ENCODE results near the gene ATG4C.
A peak's percentile ranks its signal among the peaks of the same experiment; 100 is the strongest.
"Not testable (repeated sequence)": the region's sequence is repeated elsewhere in the genome, so short reads cannot be mapped to it uniquely, and the experiment has no call there.

The ATG4C gene

DNA sequence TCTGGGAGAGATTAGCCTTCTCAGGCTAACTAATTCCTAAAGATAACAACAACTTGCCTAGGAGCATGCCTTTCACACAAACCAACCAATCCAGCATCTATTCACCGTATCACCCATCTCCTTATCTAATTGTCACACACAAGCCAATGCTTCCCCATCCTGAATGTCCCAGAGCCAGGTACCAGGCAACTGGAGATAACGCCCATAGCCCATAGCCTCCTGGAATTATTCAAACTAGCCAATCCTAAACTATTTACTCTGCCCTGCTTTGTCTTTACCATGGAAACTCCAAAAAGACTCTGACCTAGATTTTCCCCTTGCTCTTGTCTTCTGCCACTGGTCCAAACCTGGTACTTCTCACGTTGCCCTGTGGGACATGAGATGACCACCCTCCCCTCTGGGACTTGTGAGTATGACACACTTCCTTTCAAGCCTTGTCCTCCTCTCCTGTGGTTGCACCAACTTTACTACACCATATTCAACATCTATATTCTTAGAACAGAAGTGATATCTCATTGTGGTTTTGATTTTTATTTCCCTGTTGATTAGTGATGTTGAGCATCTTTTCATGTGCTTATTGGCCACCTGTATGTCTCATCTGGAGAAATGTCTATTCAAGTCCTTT lies 8.8 kb upstream of the ATG4C start:
- no peak for DNase-seq

DNA sequence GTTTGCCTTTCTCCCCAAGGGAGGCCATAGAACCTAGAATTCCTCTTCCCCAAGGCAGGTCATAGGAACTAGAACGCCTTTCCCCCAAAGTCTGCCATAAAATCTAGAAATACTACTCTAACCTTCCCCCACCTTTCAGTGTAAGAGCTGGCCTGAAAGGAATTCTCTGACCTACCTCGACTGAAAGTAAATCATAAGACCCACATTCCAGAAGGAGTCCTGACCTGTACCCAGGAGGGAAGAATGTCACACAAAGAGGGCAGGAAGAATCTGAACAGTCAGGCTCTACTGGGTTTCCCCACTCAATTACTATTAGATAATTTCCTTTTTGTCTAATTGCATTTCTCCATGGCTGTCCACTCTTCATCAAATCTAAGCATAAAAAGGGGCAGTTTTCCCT lies 5.7 kb upstream of the ATG4C start:
- DNase-seq, result no peak

- DNase-seq, result no peak
Measured at GRCh38 chr1:62781841-62782543, 1.9 kb upstream of the ATG4C start.

- not testable (repeated sequence) for DNase-seq
Measured at GRCh38 chr1:62782544-62783212, 1.3 kb upstream of the ATG4C start.

DNA sequence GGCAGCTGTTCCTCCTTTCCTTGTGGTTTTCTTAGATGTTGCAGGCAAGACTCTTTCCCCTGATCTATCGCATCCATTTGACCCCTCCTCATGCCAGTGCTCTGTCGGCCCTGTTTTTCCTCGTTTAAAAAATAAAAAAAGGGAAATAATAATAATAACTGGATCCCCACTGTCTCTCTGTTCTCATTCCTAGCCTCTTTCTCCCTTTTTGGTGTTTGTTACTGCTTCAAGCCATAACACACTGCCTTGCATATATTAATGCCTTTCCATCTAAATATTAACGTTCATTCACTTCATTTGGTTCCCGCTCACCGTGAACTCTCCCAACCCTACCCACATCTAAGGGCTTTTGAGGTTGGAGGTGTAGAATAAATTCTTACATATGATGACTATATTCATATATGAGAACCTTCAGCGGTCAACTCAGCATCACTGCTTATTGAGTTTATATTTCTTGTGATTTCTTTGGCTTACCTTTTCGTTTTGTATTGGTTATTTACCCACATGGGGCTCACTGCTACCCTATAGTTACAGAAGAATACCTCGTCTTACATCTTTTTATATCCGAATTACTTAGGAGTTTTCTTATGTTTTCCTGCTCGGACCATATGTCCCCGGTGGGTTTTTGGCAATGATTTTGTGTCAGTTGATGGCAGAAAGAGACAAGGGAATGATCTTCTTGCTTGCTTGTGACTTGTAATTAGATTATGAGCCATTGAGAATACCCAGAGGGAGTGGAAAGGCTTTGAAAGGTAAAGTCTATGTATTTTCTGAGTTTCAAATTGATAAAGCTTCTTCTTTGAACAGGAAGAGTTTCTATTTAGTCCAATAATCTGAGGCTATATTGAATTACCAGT lies 805 bp downstream of the ATG4C start:
- peak in 1 of 2 donors; percentile 59 for DNase-seq

DNA sequence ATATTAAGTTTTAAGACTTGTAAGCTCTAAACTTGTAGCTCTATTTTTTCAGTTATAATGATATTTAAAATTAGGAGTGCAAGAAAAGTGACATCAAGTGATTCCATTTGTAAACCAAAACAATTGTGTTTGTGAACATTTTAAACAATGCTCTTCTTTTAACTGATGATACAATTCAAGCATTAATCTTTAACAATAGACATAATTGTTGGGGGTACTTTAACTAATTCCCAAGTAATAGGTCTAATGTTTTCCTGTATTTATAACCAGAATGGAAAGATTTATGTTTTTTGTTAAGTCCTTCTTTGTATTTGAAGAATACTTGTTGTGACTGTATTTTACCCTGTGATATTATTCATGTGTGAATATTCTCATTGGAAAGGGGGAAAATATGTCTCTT lies 6.8 kb downstream of the ATG4C start:
- DNase-seq, result peak in 1 of 2 donors; percentile 81

GRCh38 chr1:62794053-62794452 lies 10.1 kb downstream of the ATG4C start:
- DNase-seq, result no peak

DNA sequence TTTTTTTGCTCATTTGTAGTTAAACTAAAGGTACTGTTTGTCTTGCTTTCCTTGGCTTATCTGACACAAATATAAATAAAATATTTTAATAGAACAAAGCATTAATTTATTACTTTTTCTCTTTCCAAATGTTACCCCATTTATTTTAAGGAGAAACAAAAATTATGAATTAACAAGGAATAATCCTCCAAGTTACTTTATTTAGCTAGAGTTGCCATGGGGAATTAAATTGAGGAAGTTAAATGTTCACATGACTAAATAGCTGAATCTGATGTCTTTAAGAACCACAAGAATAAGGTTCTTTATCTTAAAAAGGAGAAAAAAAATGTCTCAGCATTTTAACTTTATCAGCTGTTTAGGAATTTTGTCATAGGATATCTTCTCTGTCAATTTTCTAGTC lies 12.3 kb downstream of the ATG4C start:
- DNase-seq, result no peak

DNA sequence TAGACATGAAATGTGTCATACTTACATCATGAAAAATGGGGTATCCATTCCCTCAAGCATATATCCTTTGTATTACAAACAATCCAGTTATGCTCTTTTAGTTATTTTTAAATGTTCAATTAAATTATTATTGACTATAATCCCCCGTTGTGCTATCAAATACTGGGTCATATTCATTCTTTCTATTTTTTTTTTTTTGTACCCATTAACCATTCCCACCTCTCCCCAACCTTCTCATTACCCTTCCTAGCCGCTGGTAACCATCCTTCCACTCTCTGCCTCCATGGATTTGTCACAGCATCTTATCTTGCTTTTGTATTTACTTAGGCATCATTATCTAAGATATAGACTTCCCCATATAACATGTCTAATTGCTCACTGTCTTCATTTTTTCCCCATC lies 15.8 kb downstream of the ATG4C start:
- no peak for DNase-seq

DNA sequence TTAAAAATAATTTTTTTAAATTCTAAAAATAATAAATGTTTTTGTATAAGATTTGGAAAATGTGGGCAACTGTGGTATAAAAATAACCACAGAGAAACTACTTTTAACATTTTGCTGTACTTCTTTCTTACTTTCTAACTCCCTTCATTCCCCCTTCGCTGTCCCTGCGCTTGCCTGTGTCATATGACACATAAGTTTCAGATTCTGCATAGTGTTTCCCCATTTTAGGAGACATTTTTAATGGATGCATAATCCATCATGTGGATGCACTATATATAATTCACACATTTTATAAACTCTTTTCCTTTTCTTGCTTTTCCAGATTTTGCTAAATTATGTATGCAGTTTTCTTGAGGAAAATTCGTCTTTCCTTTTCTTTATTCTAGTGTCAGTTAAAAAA lies 16.3 kb downstream of the ATG4C start:
- DNase-seq, result no peak

- no peak for DNase-seq
Measured at GRCh38 chr1:62800825-62801306, 16.9 kb downstream of the ATG4C start.

DNA sequence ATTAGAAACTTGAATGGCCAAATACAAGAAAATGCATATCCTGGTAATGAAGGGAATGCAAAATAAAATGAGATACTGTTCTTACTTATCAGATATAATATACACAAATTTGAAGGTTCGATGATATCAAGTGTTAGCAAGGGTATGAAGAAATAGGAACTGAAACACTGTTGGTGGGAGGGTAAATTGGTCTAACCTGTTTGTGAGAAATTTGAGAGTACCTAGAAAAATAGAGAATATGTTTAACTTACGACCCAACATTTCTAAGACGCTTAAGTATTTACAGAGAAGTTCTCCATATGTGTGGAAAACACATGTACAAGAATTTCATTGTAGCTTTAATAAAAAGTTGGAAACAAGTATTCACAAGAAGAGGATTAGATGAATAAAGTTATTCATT lies 25.9 kb downstream of the ATG4C start:
- DNase-seq, result no peak

DNA sequence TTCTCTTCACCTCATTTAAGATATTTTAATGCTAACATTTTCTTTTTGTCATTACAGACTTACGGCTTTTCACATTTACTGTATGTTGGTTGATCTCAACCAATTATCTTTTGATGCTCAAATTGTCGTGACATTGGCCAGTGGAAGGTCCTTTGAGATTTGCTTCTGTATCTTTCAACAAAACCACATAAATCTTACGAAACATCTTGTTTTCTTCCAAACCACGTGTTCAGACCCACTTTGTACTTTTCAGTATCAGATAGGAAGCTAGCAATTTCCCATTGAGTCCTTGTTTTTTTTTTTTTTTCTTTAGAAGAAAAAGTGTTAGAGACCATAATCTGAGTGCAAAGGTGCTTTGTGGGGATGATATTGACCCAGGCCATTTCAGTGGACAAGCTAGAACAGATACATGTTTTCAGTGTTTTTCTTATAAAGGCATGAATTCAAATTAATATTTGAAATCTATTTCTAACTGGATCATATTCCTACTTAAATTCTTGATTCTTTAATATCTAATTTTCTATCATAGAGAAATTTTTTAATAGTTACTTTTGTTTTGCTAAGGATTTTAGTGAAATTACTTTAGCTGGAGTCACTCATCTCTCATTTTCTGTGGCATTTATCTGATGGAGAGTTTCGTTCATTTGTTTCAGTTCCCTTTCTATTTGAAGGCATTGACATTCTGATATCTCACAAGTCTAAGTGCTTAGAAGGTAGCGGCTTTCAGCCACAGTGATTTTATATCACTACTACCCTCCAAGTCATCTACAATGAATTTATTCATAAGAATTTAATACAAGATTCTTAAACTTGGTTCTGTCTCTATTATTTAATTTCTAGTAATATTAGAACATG lies 26.7 kb downstream of the ATG4C start:
- no peak for DNase-seq

- no peak for DNase-seq
Measured at GRCh38 chr1:62823556-62823955, 39.6 kb downstream of the ATG4C start.

DNA sequence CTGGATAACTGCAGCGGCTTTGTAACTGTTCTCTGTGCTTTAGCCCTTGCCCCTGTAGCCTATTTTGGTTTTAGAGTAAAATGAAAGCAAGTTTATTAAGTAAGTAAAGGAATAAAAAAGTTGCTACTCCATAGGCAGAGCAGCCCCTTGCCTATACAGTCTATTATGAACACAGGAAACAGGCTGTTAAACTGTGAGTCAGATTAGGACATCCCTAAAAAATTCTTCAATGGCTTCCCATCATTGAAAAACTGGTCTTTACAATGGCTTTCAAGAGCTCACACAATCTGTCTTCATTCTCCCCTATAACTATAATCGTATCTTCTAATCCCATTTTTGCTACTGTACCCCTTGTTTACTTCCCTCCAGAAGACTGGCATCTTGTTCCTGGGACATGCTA lies 43.0 kb downstream of the ATG4C start:
- DNase-seq, result no peak

DNA sequence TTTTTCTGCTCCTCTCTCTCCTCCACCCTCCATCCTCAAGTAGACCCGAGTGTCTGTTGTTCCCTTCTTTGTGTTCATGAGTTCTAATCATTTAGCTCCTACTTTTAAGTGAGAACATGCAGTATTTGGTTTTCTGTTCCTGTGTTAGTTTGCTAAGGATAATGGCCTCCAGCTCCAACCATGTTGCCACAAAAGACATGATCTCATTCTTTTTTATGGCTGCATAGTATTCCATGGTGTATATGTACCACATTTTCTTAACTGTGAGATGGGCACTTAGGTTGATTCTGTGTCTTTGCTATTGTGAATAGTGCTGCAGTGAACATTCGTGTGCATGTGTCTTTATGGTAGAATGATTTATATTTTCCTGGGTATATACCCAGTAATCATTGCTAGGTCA lies 43.9 kb downstream of the ATG4C start:
- not testable (repeated sequence) for DNase-seq

- DNase-seq, result peak; percentile 16 to 46
Measured at GRCh38 chr1:62832276-62832675, 48.3 kb downstream of the ATG4C start.

DNA sequence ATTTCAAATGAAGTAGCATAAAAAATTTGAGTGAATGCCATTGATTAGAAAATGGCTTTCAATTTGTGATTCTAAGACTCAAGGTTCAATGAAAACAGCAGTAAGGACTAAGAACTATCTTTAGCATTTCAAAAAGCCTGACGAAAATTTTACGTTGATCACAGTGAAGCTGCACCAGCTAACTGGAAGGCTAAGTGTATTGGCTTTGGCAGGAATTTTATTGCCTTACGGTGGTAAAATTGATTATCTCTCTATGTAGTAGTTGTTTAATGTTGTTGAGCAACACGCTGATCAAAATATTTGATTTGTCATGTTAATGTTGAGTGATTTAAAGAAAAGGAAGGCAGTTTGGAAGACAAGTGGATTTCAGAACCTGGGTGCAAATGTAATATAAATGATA lies 49.6 kb downstream of the ATG4C start:
- DNase-seq, result no peak

GRCh38 chr1:62834400-62834961 lies 50.5 kb downstream of the ATG4C start:
- DNase-seq, result no peak

- no peak for DNase-seq
Measured at GRCh38 chr1:62836856-62837540, 53.1 kb downstream of the ATG4C start.

- DNase-seq, result no peak
Measured at GRCh38 chr1:62840555-62840954, 56.6 kb downstream of the ATG4C start.

Data from hippocampal formation (tissue), 2 donors.